ENCODE measurements around the gene PLEKHH1. TPM values are rescaled to one million over a fixed set of nuclear protein-coding genes. Genes with fewer than 3 reads are reported as not detected.
"Not testable (repeated sequence)": the region's sequence is repeated elsewhere in the genome, so short reads cannot be mapped to it uniquely, and the experiment has no call there.

Gene PLEKHH1
- total RNA-seq, 1 experiment from 2014 or later = 35.3 TPM

GRCh38 chr14:67589204-67589770 lies 56.2 kb downstream of the PLEKHH1 start:
- no peak overlapping the region for H2BK5ac ChIP-seq (ENCODE audit: insufficient read length, low read length)
- H3K9me3 Mint-ChIP-seq = no peaks in the 10 kb centered on the region
- H2AK5ac ChIP-seq (ENCODE audit: insufficient read length, low read length) = no peak overlapping the region
- H3K9ac ChIP-seq (ENCODE audit: extremely low read depth, insufficient read length, low read length) = no peak overlapping the region
- H2BK12ac ChIP-seq (ENCODE audit: insufficient read length, low read depth, low read length) = no peak overlapping the region
- no peak overlapping the region for H2BK15ac ChIP-seq (ENCODE audit: low read depth, low read length)
- H3K4ac ChIP-seq (ENCODE audit: low read depth, low read length) = no peak overlapping the region
- H3K4me3 Mint-ChIP-seq = no peak overlapping the region
- no peaks in the 10 kb centered on the region for H3K23me2 ChIP-seq (ENCODE audit: insufficient read length, low read depth, low read length, poor library complexity, severe bottlenecking)
- no peak overlapping the region for H4K8ac ChIP-seq (replicated peaks; ENCODE audit: insufficient read length, low read depth, low read length)
- H3K4me2 ChIP-seq (ENCODE audit: insufficient read depth, insufficient read length, low read length) = no peak overlapping the region
- no peaks in the 10 kb centered on the region for H3K79me2 ChIP-seq (ENCODE audit: insufficient read depth, low read length)
- no peak overlapping the region for H3T11ph ChIP-seq (ENCODE audit: low read length)
- TF ChIP-seq CTCF (conservative IDR thresholded peaks at IDR 0.05) = no peak
- no peak overlapping the region for H2AFZ ChIP-seq (ENCODE audit: low read length)
- no peak overlapping the region for H3K56ac ChIP-seq (ENCODE audit: insufficient read length, low read depth, low read length)
- H3K27me3 ChIP-seq (ENCODE audit: insufficient read depth, low read length) = no peaks in the 10 kb centered on the region
- H4K20me1 ChIP-seq (ENCODE audit: control insufficient read depth, insufficient read depth, insufficient read length) = no peaks in the 10 kb centered on the region
- H3K23ac ChIP-seq (ENCODE audit: insufficient read length, low read depth, low read length) = no peak overlapping the region
- no peak overlapping the region for H4K5ac ChIP-seq (ENCODE audit: insufficient read length, low read depth, low read length)
- no peak overlapping the region for H2BK20ac ChIP-seq (ENCODE audit: low read depth, low read length, poor library complexity, severe bottlenecking)
- no peak overlapping the region for H2BK120ac ChIP-seq (ENCODE audit: low read depth, low read length, poor library complexity, severe bottlenecking)
- no CpG with 5 or more reads among the region's 2 CpGs for WGBS (ENCODE audit: extremely low coverage, insufficient read length, low lambda C conversion rate)
- H3K4me1 Mint-ChIP-seq = no peaks in the 10 kb centered on the region
- H3K79me1 ChIP-seq (ENCODE audit: insufficient read depth, low read depth, low read length, poor library complexity, severe bottlenecking) = no peaks in the 10 kb centered on the region
- H4K91ac ChIP-seq (ENCODE audit: insufficient read length, low read depth, low read length) = no peak overlapping the region
- H3K18ac ChIP-seq (ENCODE audit: insufficient read length, low read depth, low read length) = no peak overlapping the region
- no peaks in the 10 kb centered on the region for H3K27me3 Mint-ChIP-seq (ENCODE audit: low read depth)
- H3K27ac Mint-ChIP-seq = no peak overlapping the region
- H3K14ac ChIP-seq (ENCODE audit: insufficient read depth, low read length) = no peak overlapping the region
- no peak for DNase-seq
- H3K27ac ChIP-seq (ENCODE audit: insufficient read length, low read depth, low read length) = no peak overlapping the region
- no peaks in the 10 kb centered on the region for H3K4me1 ChIP-seq (ENCODE audit: insufficient read depth, low read length)
- peaks cover 2 to 55% (median 13%) of the 10 kb centered on the region in 3 experiments; a peak in 6 of 7 replicates for H3K36me3 Mint-ChIP-seq (ENCODE audit: insufficient read depth in 1 of 3, low read depth in 3 of 3)
- H3K9me3 ChIP-seq (ENCODE audit: control insufficient read depth, low read depth, low read length) = no peaks in the 10 kb centered on the region

DNA sequence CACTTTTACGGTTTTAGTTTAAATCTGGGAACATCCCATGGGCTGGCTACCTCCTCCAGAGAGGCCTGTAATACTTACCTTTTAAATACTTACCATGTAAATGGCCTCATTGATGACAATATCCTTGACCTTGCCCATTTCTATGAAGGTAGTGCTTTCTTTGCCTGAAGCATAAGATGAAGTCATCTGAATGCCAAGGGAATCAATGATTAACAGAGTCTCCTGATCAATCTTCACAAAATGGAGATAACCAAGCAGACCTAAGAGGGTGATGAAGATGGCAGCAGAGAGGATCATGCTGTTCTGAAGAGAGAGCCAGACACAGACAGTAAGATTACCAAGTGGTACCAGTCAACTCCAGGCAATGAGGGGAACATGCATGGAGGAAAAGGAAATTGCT lies 60.6 kb downstream of the PLEKHH1 start:
- not testable (repeated sequence) for H2BK15ac ChIP-seq (ENCODE audit: low read depth, low read length); H3K27ac Mint-ChIP-seq; H3K27ac ChIP-seq (ENCODE audit: insufficient read length, low read depth, low read length); H2BK5ac ChIP-seq (ENCODE audit: insufficient read length, low read length); H3K9me3 Mint-ChIP-seq; H3K18ac ChIP-seq (ENCODE audit: insufficient read length, low read depth, low read length); H2BK120ac ChIP-seq (ENCODE audit: low read depth, low read length, poor library complexity, severe bottlenecking); H2AK5ac ChIP-seq (ENCODE audit: insufficient read length, low read length); H4K91ac ChIP-seq (ENCODE audit: insufficient read length, low read depth, low read length); H4K5ac ChIP-seq (ENCODE audit: insufficient read length, low read depth, low read length); H3K9ac ChIP-seq (ENCODE audit: extremely low read depth, insufficient read length, low read length); H4K8ac ChIP-seq (replicated peaks; ENCODE audit: insufficient read length, low read depth, low read length); H3K27me3 ChIP-seq (ENCODE audit: insufficient read depth, low read length); DNase-seq; H3K4me1 ChIP-seq (ENCODE audit: insufficient read depth, low read length); H3K4ac ChIP-seq (ENCODE audit: low read depth, low read length); H4K20me1 ChIP-seq (ENCODE audit: control insufficient read depth, insufficient read depth, insufficient read length); H2AFZ ChIP-seq (ENCODE audit: low read length); H3K23ac ChIP-seq (ENCODE audit: insufficient read length, low read depth, low read length); H3K79me1 ChIP-seq (ENCODE audit: insufficient read depth, low read depth, low read length, poor library complexity, severe bottlenecking); H2BK12ac ChIP-seq (ENCODE audit: insufficient read length, low read depth, low read length); H3K14ac ChIP-seq (ENCODE audit: insufficient read depth, low read length); H2BK20ac ChIP-seq (ENCODE audit: low read depth, low read length, poor library complexity, severe bottlenecking); H3K56ac ChIP-seq (ENCODE audit: insufficient read length, low read depth, low read length); H3K79me2 ChIP-seq (ENCODE audit: insufficient read depth, low read length); H3K23me2 ChIP-seq (ENCODE audit: insufficient read length, low read depth, low read length, poor library complexity, severe bottlenecking); H3K9me3 ChIP-seq (ENCODE audit: control insufficient read depth, low read depth, low read length); H3K4me3 Mint-ChIP-seq; H3K4me2 ChIP-seq (ENCODE audit: insufficient read depth, insufficient read length, low read length); H3T11ph ChIP-seq (ENCODE audit: low read length); H3K27me3 Mint-ChIP-seq (ENCODE audit: low read depth); H3K4me1 Mint-ChIP-seq
- no CpG with 5 or more reads among the region's 1 CpG for WGBS (ENCODE audit: extremely low coverage, insufficient read length, low lambda C conversion rate)
- peaks cover 2 to 30% (median 3%) of the 10 kb centered on the region in 3 experiments; a peak in 5 of 7 replicates for H3K36me3 Mint-ChIP-seq (ENCODE audit: insufficient read depth in 1 of 3, low read depth in 3 of 3)

Data from H9 (cell line).